OCI-LY1 (cell line): ENCODE results near the gene VSIG10L2.

ENCODE experiments used
- CTCF ChIP-seq: fragments of 200-600 bp; sonication (generic), shearing (Covaris generic); IDR thresholded peaks from 2 replicates; pipeline ENCODE4 v1.5.1; 2017; ENCODE audit warnings: mild to moderate bottlenecking, antibody characterized with exemption, low read length, moderate library complexity, mixed read lengths
- EZH2 ChIP-seq: fragments of 200-600 bp; sonication (generic), shearing (Covaris generic); IDR thresholded peaks from 2 replicates; pipeline ENCODE4 v1.8.0; 2017; ENCODE audit warnings: borderline replicate concordance, mixed run types, mild to moderate bottlenecking, antibody characterized with exemption, low read length, moderate library complexity, mixed read lengths

GRCh38 chr11:125941267-125941618 is 4.6 kb upstream of the VSIG10L2 start:
- TF ChIP-seq CTCF (no peak), EZH2 (no peak)
